HG02973 (cell line): ENCODE data around the gene CROT.
A peak's percentile ranks its signal among the peaks of the same experiment; 100 is the strongest.

Source experiments
- ATAC-seq: cut with Tn5 transposase; IDR thresholded peaks from one replicate; pipeline ENCODE4 v1.9.1; 2021; ENCODE audit warnings: moderate library complexity; ENCODE audit not compliant: unreplicated experiment

Gene CROT

GRCh38 chr7:87339373-87339897, 6.0 kb upstream of the CROT start:
- ATAC-seq, result no peak

- no peak for ATAC-seq
These were observed 4.0 kb upstream of the CROT start for GRCh38 chr7:87341441-87341840.

- ATAC-seq, result no peak
These were observed 3.2 kb upstream of the CROT start for GRCh38 chr7:87342231-87342630.

GRCh38 chr7:87344446-87344845, 1.0 kb upstream of the CROT start:
- no peak for ATAC-seq

- peak; percentile 4 for ATAC-seq
These were observed 503 bp downstream of the CROT start for GRCh38 chr7:87345962-87346371.

GRCh38 chr7:87347207-87347606, 1.7 kb downstream of the CROT start:
- ATAC-seq, result no peak

- ATAC-seq, result no peak
These were observed 2.2 kb downstream of the CROT start for GRCh38 chr7:87347664-87348063.

GRCh38 chr7:87354749-87355148, 9.3 kb downstream of the CROT start:
- no peak for ATAC-seq

- no peak for ATAC-seq
These were observed 11.0 kb downstream of the CROT start for GRCh38 chr7:87356448-87356847.

- no peak for ATAC-seq
These were observed 13.9 kb downstream of the CROT start for GRCh38 chr7:87359366-87359765.

GRCh38 chr7:87361320-87361719, 15.9 kb downstream of the CROT start:
- ATAC-seq, result no peak

GRCh38 chr7:87363342-87363741, 17.9 kb downstream of the CROT start:
- no peak for ATAC-seq

GRCh38 chr7:87364246-87364645, 18.8 kb downstream of the CROT start:
- no peak for ATAC-seq

GRCh38 chr7:87369216-87369615, 23.8 kb downstream of the CROT start:
- no peak for ATAC-seq

- ATAC-seq, result no peak
These were observed 25.3 kb downstream of the CROT start for GRCh38 chr7:87370660-87371180.

GRCh38 chr7:87375662-87376435, 30.4 kb downstream of the CROT start:
- ATAC-seq, result no peak

- no peak for ATAC-seq
These were observed 35.4 kb downstream of the CROT start for GRCh38 chr7:87380905-87381304.

- ATAC-seq, result no peak
These were observed 45.7 kb downstream of the CROT start for GRCh38 chr7:87391020-87391701.

GRCh38 chr7:87395442-87396020, 50.1 kb downstream of the CROT start:
- ATAC-seq, result no peak

- ATAC-seq, result no peak
These were observed 53.0 kb downstream of the CROT start for GRCh38 chr7:87398446-87398845.

- ATAC-seq, result no peak
These were observed 59.2 kb downstream of the CROT start for GRCh38 chr7:87404674-87405073.

GRCh38 chr7:87411186-87411585, 65.7 kb downstream of the CROT start:
- ATAC-seq, result no peak
